HG02884 (cell line): ENCODE data around the gene PDE3A.

Experiments
- ATAC-seq: cut with Tn5 transposase; IDR thresholded peaks from one replicate; pipeline ENCODE4 v1.9.1; 2021; ENCODE audit warnings: mild to moderate bottlenecking, moderate library complexity; ENCODE audit not compliant: unreplicated experiment

The PDE3A gene

GRCh38 chr12:20420557-20420956, 52.2 kb downstream of the PDE3A start:
- no peak for ATAC-seq

- ATAC-seq: no peak
These were observed 53.1 kb downstream of the PDE3A start for GRCh38 chr12:20421421-20421820.

GRCh38 chr12:20423557-20423956, 55.2 kb downstream of the PDE3A start:
- ATAC-seq: no peak

GRCh38 chr12:20424841-20425240, 56.5 kb downstream of the PDE3A start:
- ATAC-seq: no peak

- no peak for ATAC-seq
These were observed 57.9 kb downstream of the PDE3A start for GRCh38 chr12:20426191-20426590.

- no peak for ATAC-seq
These were observed 58.6 kb downstream of the PDE3A start for GRCh38 chr12:20426957-20427356.

- ATAC-seq: no peak
These were observed 61.5 kb downstream of the PDE3A start for GRCh38 chr12:20429852-20430251.

GRCh38 chr12:20432290-20432689, 64.0 kb downstream of the PDE3A start:
- no peak for ATAC-seq

GRCh38 chr12:20434996-20435395, 66.7 kb downstream of the PDE3A start:
- ATAC-seq: no peak

GRCh38 chr12:20436316-20436715, 68.0 kb downstream of the PDE3A start:
- ATAC-seq: no peak

- no peak for ATAC-seq
These were observed 70.0 kb downstream of the PDE3A start for GRCh38 chr12:20438299-20438779.

GRCh38 chr12:20439626-20440025, 71.3 kb downstream of the PDE3A start:
- ATAC-seq: no peak

GRCh38 chr12:20440408-20440807, 72.1 kb downstream of the PDE3A start:
- no peak for ATAC-seq

GRCh38 chr12:20442322-20442721, 74.0 kb downstream of the PDE3A start:
- ATAC-seq: no peak

GRCh38 chr12:20443255-20443654, 74.9 kb downstream of the PDE3A start:
- no peak for ATAC-seq

GRCh38 chr12:20443792-20444191, 75.5 kb downstream of the PDE3A start:
- ATAC-seq: no peak

GRCh38 chr12:20444595-20445170, 76.3 kb downstream of the PDE3A start:
- no peak for ATAC-seq

GRCh38 chr12:20445687-20446086, 77.3 kb downstream of the PDE3A start:
- no peak for ATAC-seq

GRCh38 chr12:20446836-20447235, 78.5 kb downstream of the PDE3A start:
- ATAC-seq: no peak

GRCh38 chr12:20448781-20449180, 80.4 kb downstream of the PDE3A start:
- ATAC-seq: no peak

GRCh38 chr12:20450591-20451180, 82.3 kb downstream of the PDE3A start:
- no peak for ATAC-seq

GRCh38 chr12:20451761-20452160, 83.4 kb downstream of the PDE3A start:
- ATAC-seq: no peak

- no peak for ATAC-seq
These were observed 84.2 kb downstream of the PDE3A start for GRCh38 chr12:20452496-20453010.
